Adrenal gland (tissue), 12 donors: Measurements from ENCODE around the gene GJC2. TPM values are rescaled to one million over a fixed set of nuclear protein-coding genes. Genes with fewer than 3 reads are reported as not detected.
"Not testable (repeated sequence)": the region's sequence is repeated elsewhere in the genome, so short reads cannot be mapped to it uniquely, and the experiment has no call there.

Experiments used
- DNase-seq, 7 donors: peaks; one replicate each; pipeline ENCODE4 v3.0.0-alpha.2; 2019 to 2020
- H3K27ac ChIP-seq, 5 donors: fragments of 200-600 bp; sonication (generic) in 4 of 5; 1 replicate in 3 of 5; 2 replicates in 2 of 5; pipeline versions ENCODE4 v1.5.1 to v1.8.0; 2016 to 2020; ENCODE audit warnings: mild to moderate bottlenecking in 1 of 5
- H3K27me3 ChIP-seq: fragments of 200-600 bp; 2 replicates; pipeline ENCODE4 v1.8.0; 2021
- H3K36me3 ChIP-seq, 2 donors: fragments of 200-600 bp; replicated peaks in 1 of 2; 1 replicate in 1 of 2; 2 replicates in 1 of 2; pipeline versions ENCODE4 v1.5.1 to v1.8.0; 2018 to 2022
- H3K4me1 ChIP-seq, 2 donors: fragments of 200-600 bp; replicated peaks in 1 of 2; 1 replicate in 1 of 2; 2 replicates in 1 of 2; pipeline versions ENCODE4 v1.5.1 to v1.8.0; 2018 to 2021
- H3K4me3 ChIP-seq, 4 donors: fragments of 200-600 bp; sonication (generic) in 3 of 4; one replicate each; pipeline ENCODE4 v1.5.1; 2016 to 2018
- H3K9me3 ChIP-seq, 3 donors: fragments of 200-600 bp; sonication (generic) in 1 of 3; replicated peaks in 1 of 3; 1 replicate in 2 of 3; 2 replicates in 1 of 3; pipeline versions ENCODE4 v1.5.1 to v1.8.0; 2016 to 2021
- POLR2A ChIP-seq, 2 donors: fragments of 450-650 bp; IDR thresholded peaks; one replicate each; pipeline ENCODE4 v1.6.1; 2017; ENCODE audit warnings: antibody characterized with exemption in 2 of 2, mild to moderate bottlenecking in 2 of 2, moderate library complexity in 1 of 2
- WGBS, 4 donors: extraction: QIAGEN DNeasy Blood & Tissue Kit in 2 of 4; methylation state at CpG; one replicate each; pipeline versions ENCODE4 v1.1.5 to v1.1.7; 2013 to 2017; 5-methylcytosine and 5-hydroxymethylcytosine counted together
- intact Hi-C, 2 donors: fragments of 100-400 bp; cut with DNase I; formaldehyde crosslinking; loops; one replicate each; pipeline versions ENCODE4 v1.14.1 to v1.15.0; 2022 to 2023
- polyA plus RNA-seq, 3 donors: library from polyadenylated mRNA; stranded (reverse); fragments of 200-250 nt in 2 of 3; fragments of 350-450 nt in 1 of 3; fragmentation: Illumina TruSeq in 1 of 3; extraction: RNeasy Lipid Tissue Mini Kit (QIAGEN cat#74804) in 1 of 3; gene quantifications; one replicate each; pipeline ENCODE4 v1.2.3, GENCODE V29; 2013 to 2014
- total RNA-seq, 9 donors: library from RNA; depleted of rRNA in 4 of 9; stranded (reverse); fragments of >200 nt in 4 of 9; fragments of 120-200 nt in 1 of 9; fragmentation: NEBNext Ultra II Directional in 1 of 9; extraction: Animal tissue kit (Norgen Biotek cat#: 25700) in 1 of 9; gene quantifications; one replicate each; pipeline versions ENCODE4 v1.1.0 to v1.2.4, GENCODE V29; 2013 to 2023
- TF ChIP-seq, protein P1 (sequence below), 6 experiments: fragments of 450-650 bp in 4 of 6; fragments of 200-600 bp in 2 of 6; sonication (generic) in 1 of 6; IDR thresholded peaks; 1 replicate in 5 of 6; 2 replicates in 1 of 6; pipeline versions ENCODE4 v1.5.1 to v1.8.0; 2016 to 2021; ENCODE audit warnings: antibody characterized with exemption in 6 of 6, mild to moderate bottlenecking in 2 of 6, moderate library complexity in 1 of 6
- donor health status: healthy with polysubstance abuse.
- donor health status: Bipolar disorder and iron deficiency.
- donor health status: DM: yes; HTN: yes; CAD: no.
- donor health status: DM: no; HTN: no; CAD: no.
- donor health status: DM: no; HTN: no; CAD: no.
- donor health status: DM: yes; HTN: yes; CAD: no.

GJC2 gene
- total and polyA plus RNA-seq, 12 donors, result 0.05 to 4.1 (median 1.3) TPM

DNA sequence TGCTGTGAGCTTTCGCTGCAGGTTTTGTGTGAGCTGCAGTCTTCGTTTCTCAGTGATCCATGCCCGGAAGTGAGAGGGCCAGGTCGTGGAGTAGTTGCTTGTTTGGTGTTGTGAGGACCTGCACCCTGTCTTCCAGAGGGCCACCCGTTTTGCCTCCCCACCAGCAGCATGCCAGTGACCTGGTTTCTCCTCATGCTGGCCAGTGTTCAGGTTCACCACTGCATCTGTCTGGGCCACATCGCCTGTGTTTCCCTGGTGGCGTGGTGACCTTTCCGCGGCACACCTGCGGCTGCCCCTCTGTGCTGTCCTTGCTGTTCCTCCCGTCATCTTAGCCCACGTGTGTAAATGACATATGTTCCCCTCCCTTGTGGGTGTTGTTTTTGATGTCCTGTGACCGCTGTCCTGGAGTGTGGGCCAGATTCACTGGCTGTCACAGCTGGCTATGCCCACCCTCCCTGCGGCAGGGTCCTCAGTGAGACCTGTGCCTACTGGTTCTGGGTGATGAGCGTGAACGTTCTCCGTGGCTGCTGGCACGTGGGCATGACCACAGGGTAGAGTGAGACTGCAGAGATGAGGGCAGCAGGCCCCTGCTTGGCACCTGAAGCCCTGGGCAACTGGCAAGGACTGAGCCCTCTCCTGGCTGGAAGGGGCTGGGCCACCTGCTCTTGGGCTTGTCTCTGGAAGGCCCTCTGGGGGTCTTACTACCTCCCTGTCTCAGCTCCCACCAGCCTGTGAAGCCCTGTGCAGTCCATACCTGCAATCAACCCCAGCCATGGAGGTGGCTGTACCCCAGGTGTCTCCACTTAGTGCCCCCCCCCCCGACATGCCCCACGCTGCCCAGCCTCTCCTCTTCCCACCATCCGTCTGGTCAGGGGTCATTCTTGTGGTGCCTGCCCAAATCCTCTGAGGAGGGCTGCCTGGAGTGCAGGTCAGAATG, 23.1 kb downstream of the GJC2 start:
- WGBS, 4 donors, result 87 to 89% (median 89%) methylated on average over 12 to 21 of the region's 21 CpGs
- intact Hi-C loops, result loop anchor here in 1 of 2 donors (5.0 kb wide), 1 partner anchor 34 kb away; the partner anchor contains the start of gene OBSCN
- no peak overlapping the region for H3K4me3 ChIP-seq
- H3K9me3 ChIP-seq, result no peaks in the 10 kb centered on the region
- TF ChIP-seq, protein P1, sequence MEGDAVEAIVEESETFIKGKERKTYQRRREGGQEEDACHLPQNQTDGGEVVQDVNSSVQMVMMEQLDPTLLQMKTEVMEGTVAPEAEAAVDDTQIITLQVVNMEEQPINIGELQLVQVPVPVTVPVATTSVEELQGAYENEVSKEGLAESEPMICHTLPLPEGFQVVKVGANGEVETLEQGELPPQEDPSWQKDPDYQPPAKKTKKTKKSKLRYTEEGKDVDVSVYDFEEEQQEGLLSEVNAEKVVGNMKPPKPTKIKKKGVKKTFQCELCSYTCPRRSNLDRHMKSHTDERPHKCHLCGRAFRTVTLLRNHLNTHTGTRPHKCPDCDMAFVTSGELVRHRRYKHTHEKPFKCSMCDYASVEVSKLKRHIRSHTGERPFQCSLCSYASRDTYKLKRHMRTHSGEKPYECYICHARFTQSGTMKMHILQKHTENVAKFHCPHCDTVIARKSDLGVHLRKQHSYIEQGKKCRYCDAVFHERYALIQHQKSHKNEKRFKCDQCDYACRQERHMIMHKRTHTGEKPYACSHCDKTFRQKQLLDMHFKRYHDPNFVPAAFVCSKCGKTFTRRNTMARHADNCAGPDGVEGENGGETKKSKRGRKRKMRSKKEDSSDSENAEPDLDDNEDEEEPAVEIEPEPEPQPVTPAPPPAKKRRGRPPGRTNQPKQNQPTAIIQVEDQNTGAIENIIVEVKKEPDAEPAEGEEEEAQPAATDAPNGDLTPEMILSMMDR (IDR thresholded peaks at IDR 0.05), result no peak
- TF ChIP-seq POLR2A (IDR thresholded peaks at IDR 0.05), result no peak
- H3K4me1 ChIP-seq, result no peaks in the 10 kb centered on the region
- H3K27me3 ChIP-seq, result no peaks in the 10 kb centered on the region
- H3K36me3 ChIP-seq, result peaks cover 0 to 4% of the 10 kb centered on the region in 2 donors
- DNase-seq, result no peak
- H3K27ac ChIP-seq, result no peak overlapping the region

DNA sequence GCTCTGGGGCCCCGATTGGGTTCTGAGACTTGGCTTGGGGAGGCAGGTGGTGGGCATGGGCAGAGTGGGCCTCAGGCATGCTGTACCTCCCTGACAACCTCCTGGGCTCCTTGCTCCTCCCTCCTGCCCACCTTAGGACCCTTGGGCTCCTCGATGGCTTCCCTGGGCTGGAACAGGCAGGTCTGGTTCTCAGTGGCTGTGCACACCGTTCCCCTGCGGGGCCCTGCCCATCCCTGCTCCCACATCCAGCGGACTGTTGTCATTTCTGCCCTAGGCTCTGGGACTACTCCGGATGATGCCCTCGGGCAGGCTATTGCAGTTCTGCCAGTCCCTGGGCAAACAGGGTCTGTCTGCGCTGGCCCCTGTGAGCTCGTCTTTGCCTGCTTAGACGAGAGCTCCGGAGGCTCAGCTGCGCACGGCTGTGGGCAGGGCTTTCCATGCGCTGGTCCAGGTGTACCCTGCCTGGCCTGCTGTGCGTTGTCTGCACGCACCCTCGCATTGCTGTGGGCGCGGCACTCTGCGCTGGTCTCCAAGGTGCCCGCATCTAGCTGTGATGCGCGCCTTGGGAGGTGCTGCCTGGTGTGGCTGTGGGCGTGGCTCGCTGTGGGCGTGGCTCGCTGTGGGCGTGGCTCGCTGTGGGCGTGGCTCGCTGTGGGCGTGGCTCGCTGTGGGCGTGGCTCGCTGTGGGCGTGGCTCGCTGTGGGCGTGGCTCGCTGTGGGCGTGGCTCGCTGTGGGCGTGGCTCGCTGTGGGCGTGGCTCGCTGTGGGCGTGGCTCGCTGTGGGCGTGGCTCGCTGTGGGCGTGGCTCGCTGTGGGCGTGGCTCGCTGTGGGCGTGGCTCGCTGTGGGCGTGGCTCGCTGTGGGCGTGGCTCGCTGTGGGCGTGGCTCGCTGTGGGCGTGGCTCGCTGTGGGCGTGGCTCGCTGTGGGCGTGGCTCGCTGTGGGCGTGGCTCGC, 24.1 kb downstream of the GJC2 start:
- H3K27me3 ChIP-seq, DNase-seq, H3K36me3 ChIP-seq, H3K9me3 ChIP-seq, H3K4me3 ChIP-seq, H3K4me1 ChIP-seq: not testable (repeated sequence)
- 59 to 84% (median 77%) methylated on average over 8 to 37 of the region's 69 CpGs for WGBS, 4 donors
- peak overlapping the region in 1 of 5 donors; percentile 40 for H3K27ac ChIP-seq
- intact Hi-C loops, result loop anchor here in 1 of 2 donors (5.0 kb wide), 1 partner anchor 33 kb away; the partner anchor contains the start of gene OBSCN

DNA sequence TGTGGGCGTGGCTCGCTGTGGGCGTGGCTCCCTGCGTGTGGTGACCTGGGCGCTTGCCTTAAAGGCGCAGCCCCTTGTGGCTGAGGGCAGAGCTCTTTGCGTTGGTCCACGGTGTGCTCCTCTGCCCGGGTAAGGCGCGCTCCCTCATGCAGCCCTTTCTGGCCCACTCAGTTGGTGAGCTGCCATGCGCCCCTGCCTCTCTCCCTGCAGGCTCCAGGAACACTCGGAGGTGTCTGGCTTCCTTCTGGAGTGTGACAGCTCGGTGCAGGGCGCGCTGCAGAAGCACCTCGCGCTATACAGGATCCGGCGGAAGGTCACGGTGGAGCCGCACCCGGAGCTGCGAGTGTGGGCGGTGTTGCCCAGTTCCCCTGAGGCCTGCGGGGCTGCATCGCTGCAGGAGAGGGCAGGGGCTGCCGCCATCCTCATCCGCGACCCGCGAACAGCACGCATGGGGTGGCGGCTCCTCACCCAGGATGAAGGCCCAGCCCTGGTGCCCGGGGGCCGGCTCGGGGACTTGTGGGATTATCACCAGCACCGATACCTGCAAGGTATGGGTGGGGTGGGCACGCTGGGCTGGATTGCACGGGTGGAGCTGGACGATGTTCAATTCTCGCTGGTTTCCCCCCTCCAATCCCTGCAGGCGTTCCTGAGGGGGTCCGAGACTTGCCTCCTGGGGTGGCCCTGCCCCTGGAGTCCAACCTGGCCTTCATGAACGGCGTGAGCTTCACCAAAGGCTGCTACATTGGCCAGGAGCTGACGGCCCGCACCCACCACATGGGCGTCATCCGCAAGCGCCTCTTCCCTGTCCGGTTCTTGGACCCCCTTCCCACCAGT, 25.0 kb downstream of the GJC2 start:
- intact Hi-C loops, result loop anchor here in 1 of 2 donors (5.0 kb wide), 1 partner anchor 33 kb away; the partner anchor contains the start of gene OBSCN
- Histone ChIP-seq H3K4me1 (no peaks in the 10 kb centered on the region), H3K27me3 (no peaks in the 10 kb centered on the region), H3K27ac (no peak overlapping the region), H3K9me3 (no peaks in the 10 kb centered on the region), H3K4me3 (no peak overlapping the region), H3K36me3 (peaks cover 0 to 4% of the 10 kb centered on the region in 2 donors)
- TF ChIP-seq, protein P1 (IDR thresholded peaks at IDR 0.05), result no peak
- TF ChIP-seq POLR2A (IDR thresholded peaks at IDR 0.05), result no peak
- WGBS, 4 donors, result 88 to 97% (median 94%) methylated on average over 28 to 52 of the region's 52 CpGs
- DNase-seq, result peak in 3 of 7 donors; percentile 13 to 51 (median 15)

DNA sequence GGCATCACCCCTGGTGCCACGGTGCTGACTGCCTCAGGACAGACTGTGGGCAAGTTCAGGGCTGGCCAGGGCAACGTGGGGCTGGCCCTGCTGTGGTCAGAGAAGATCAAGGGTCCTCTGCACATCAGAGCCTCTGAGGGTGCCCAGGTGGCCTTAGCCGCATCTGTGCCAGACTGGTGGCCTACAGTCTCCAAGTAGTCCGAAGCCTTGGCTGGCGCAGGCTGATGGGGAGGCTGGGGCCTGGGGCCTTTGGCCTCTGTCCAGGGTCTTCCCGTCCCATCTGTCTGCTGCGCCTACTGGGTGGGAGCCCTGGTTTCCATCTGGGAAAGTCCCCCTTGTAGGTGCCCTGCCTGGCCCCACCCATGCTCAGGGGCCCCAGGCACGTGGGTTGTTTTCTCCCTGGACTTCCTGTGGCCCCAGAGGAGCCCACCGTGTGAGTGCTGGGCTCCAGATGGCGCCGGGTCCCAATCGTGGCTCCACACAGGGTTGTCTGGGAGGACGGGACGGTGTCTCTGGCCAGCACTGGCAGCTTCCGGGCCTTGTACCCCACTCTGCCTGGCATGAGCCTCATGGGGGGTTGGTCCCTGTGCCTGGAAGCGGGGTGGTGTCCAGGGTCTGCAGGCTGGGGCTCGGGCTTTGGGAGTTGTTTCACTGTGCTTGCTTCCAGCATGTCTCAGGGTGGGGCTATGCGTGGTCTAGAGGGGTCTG, 25.7 kb downstream of the GJC2 start:
- DNase-seq, result peak in 2 of 7 donors; percentile 15 to 45
- intact Hi-C loops, result no loop called here

More for the DNA sequence above, 25.7 kb downstream of the GJC2 start:
- H3K4me3 ChIP-seq, result no peak overlapping the region
- WGBS, 4 donors, result 93 to 100% (median 97%) methylated on average over 1 to 18 of the region's 18 CpGs
- H3K4me1 ChIP-seq, result no peaks in the 10 kb centered on the region
- no peaks in the 10 kb centered on the region for H3K27me3 ChIP-seq
- no peak overlapping the region for H3K27ac ChIP-seq
- H3K36me3 ChIP-seq, result peaks cover 0 to 4% of the 10 kb centered on the region in 2 donors
- no peak for TF ChIP-seq POLR2A (IDR thresholded peaks at IDR 0.05)
- TF ChIP-seq, protein P1 (IDR thresholded peaks at IDR 0.05), result no peak
- no peaks in the 10 kb centered on the region for H3K9me3 ChIP-seq
